HUES48 (cell line): ENCODE measurements around the gene SLC9A6.
"Not testable (repeated sequence)": the region's sequence is repeated elsewhere in the genome, so short reads cannot be mapped to it uniquely, and the experiment has no call there.

Source experiments
- H3K27ac ChIP-seq: one replicate; pipeline ENCODE4 v1.7.0; 2013; ENCODE audit warnings: low read depth, low read length, inconsistent platforms
- H3K27me3 ChIP-seq: 2 replicates; pipeline ENCODE4 v1.6.1; 2013; ENCODE audit warnings: mild to moderate bottlenecking, low read length; ENCODE audit not compliant: control insufficient read depth, insufficient read depth
- H3K36me3 ChIP-seq: 2 replicates; pipeline ENCODE4 v1.6.1; 2013; ENCODE audit warnings: low read length; ENCODE audit not compliant: control insufficient read depth, insufficient read depth
- H3K4me1 ChIP-seq: 2 replicates; pipeline ENCODE4 v1.6.1; 2013; ENCODE audit warnings: mild to moderate bottlenecking, low read length; ENCODE audit not compliant: control insufficient read depth, insufficient read depth
- H3K4me3 ChIP-seq: 2 replicates; pipeline ENCODE4 v1.5.1; 2013; ENCODE audit warnings: mild to moderate bottlenecking, low read depth, low read length
- H3K9ac ChIP-seq: 2 replicates; pipeline ENCODE4 v1.6.1; 2013; ENCODE audit warnings: mild to moderate bottlenecking, low read depth, low read length, moderate library complexity
- H3K9me3 ChIP-seq: 2 replicates; pipeline ENCODE4 v1.6.1; 2013; ENCODE audit warnings: low read length; ENCODE audit not compliant: control insufficient read depth, insufficient read depth

Gene SLC9A6

DNA sequence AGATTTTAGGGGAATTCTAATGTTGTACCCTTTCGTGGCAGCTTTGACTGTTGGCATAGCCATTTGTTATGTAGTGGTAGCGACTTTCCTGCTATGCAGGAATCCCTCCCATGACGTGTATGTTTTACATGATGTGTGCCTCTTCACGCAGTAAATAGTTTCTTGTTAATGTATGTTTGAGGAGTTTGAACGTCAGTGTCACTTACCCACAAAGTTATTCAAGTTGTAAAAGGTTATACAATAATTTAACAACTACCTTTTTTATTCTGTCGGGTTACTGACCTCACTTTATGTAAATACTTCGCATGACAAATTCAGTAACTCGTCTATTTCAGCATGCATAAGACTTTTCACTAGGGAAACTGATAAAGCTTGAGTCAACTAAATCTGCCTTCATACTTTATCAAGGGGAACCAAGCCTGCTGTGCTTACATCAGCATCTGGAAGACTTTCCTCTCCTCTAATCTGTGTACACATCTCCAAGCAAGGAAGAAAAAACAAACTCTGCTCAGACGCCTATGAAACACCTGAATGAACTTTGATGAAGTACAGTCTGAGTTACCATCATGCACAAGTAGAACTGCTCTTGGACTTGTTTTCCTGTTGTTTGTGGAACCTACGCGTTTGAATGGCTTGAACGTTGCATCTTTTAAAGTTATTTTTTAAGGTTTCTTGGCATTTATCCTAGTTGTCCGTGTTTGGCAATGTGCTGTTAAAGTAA is 61.2 kb downstream of the SLC9A6 start:
- H3K9ac ChIP-seq = no peak overlapping the region
- H3K36me3 ChIP-seq = peaks cover 6% of the 10 kb centered on the region; the same call in 1 of the 2 replicates
- H3K9me3 ChIP-seq = no peaks in the 10 kb centered on the region
- no peaks in the 10 kb centered on the region for H3K27me3 ChIP-seq
- H3K4me3 ChIP-seq = no peak overlapping the region
- H3K4me1 ChIP-seq = peaks cover 8% of the 10 kb centered on the region
- no peak overlapping the region for H3K27ac ChIP-seq

- H3K4me3 ChIP-seq = no peak overlapping the region
- no peaks in the 10 kb centered on the region for H3K9me3 ChIP-seq
- H3K27ac ChIP-seq = no peak overlapping the region
Measured at GRCh38 chrX:136047016-136047642, 61.9 kb downstream of the SLC9A6 start.

DNA sequence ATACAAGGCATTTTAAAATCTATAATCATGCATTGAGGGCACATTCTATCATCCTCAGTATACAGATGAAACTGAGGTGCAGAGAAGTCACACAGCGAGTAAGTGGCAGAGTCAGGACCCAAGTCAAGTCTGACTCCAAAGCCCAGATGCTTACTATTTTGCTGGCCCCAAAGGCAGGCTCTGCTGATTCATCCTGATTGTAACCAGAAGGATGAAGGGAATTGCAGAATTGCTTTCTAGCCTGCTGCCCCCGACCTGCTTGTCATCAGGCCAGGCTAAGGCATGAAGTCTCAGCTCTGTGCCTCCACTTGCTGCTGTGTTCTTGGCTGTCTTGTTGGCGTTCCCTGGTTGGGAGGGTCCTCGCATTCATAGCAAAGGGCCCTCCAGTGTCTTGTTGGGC is 62.7 kb downstream of the SLC9A6 start:
- Histone ChIP-seq H3K9me3 (no peaks in the 10 kb centered on the region), H3K4me3 (no peak overlapping the region), H3K4me1 (peaks cover 14% of the 10 kb centered on the region), H3K27me3 (no peaks in the 10 kb centered on the region), H3K9ac (no peak overlapping the region), H3K27ac (no peak overlapping the region), H3K36me3 (peaks cover 6% of the 10 kb centered on the region; the same call in 1 of the 2 replicates)

More at GRCh38 chrX:136047016-136047642, 61.9 kb downstream of the SLC9A6 start:
- Histone ChIP-seq H3K9ac (no peak overlapping the region), H3K36me3 (peaks cover 6% of the 10 kb centered on the region; the same call in 1 of the 2 replicates), H3K27me3 (no peaks in the 10 kb centered on the region), H3K4me1 (peaks cover 12% of the 10 kb centered on the region)

DNA sequence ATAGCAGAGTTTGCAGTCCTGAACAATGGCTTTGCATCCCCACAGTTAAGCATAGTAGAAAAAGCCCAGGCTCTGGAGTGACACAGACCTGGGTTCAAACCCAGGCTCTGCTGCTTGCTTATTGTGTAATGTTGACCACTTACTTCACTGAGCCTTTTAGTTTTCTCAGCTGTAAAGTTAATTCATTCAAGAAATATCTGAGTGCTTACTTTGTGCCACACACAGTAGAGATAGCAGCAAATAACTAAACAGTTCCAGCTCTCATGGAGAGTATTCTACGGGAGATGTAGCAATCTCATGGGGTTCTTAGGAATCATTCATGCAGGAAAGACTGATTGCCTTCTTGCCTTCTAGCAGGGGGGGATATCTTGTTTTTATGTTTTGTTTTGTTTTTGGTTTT is 63.2 kb downstream of the SLC9A6 start:
- Histone ChIP-seq H3K36me3 (peaks cover 6% of the 10 kb centered on the region; the same call in 1 of the 2 replicates), H3K9ac (no peak overlapping the region), H3K4me3 (no peak overlapping the region), H3K9me3 (no peaks in the 10 kb centered on the region), H3K4me1 (peaks cover 14% of the 10 kb centered on the region), H3K27ac (no peak overlapping the region), H3K27me3 (no peaks in the 10 kb centered on the region)

DNA sequence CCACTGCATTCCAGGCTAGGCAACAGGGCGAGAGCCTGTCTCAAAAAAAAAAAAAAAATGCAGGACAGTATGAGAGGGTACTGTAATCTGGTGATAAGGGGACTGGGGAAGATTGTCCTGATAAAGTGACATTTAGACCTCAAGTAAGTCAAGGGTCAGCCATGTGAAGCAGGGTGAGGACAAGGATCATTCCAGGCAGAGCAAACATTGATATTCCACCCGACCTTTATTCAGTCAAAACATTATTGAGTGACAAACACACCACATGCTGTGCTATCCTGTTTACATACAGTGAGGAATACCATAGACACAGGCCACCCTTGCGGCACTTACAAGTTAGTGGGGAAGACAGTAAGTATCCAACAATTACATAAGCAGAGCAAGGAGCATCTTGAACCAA is 64.4 kb downstream of the SLC9A6 start:
- peaks cover under 1% of the 10 kb centered on the region; the same call in 1 of the 2 replicates for H3K36me3 ChIP-seq

DNA sequence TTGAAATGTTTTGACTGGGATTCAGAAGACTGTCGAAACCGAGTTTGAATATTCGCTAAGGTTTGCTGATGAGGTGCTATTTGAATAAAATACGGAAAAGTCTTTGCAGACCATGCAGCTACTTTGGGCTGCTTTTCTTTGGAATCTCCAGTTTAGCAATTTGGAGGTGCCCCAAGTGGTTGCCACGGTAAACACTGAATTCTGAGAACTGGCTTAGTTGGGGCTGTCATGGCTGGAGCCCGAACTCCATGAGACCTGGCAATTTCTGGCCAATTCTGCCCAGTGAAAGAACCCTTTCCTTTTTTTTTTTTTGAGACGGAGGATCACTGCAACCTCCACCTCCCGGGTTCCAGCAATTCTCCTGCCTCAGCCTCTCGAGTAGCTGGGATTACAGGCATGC is 65.6 kb downstream of the SLC9A6 start:
- not testable (repeated sequence) for H3K9me3 ChIP-seq, H3K27me3 ChIP-seq, H3K27ac ChIP-seq, H3K36me3 ChIP-seq, H3K4me3 ChIP-seq, H3K9ac ChIP-seq
- peaks cover 14% of the 10 kb centered on the region for H3K4me1 ChIP-seq

More for the DNA sequence above, 64.4 kb downstream of the SLC9A6 start:
- no peaks in the 10 kb centered on the region for H3K9me3 ChIP-seq
- no peak overlapping the region for H3K9ac ChIP-seq
- H3K27me3 ChIP-seq = no peaks in the 10 kb centered on the region
- H3K4me3 ChIP-seq = no peak overlapping the region
- no peak overlapping the region for H3K27ac ChIP-seq
- H3K4me1 ChIP-seq = peaks cover 14% of the 10 kb centered on the region

GRCh38 chrX:136051611-136052010 is 66.4 kb downstream of the SLC9A6 start:
- no peaks in the 10 kb centered on the region for H3K9me3 ChIP-seq
- H3K27ac ChIP-seq = no peak overlapping the region
- no peak overlapping the region for H3K4me3 ChIP-seq
- H3K9ac ChIP-seq = no peak overlapping the region
- H3K4me1 ChIP-seq = peaks cover 7% of the 10 kb centered on the region
- H3K27me3 ChIP-seq = no peaks in the 10 kb centered on the region
- H3K36me3 ChIP-seq = no peaks in the 10 kb centered on the region

DNA sequence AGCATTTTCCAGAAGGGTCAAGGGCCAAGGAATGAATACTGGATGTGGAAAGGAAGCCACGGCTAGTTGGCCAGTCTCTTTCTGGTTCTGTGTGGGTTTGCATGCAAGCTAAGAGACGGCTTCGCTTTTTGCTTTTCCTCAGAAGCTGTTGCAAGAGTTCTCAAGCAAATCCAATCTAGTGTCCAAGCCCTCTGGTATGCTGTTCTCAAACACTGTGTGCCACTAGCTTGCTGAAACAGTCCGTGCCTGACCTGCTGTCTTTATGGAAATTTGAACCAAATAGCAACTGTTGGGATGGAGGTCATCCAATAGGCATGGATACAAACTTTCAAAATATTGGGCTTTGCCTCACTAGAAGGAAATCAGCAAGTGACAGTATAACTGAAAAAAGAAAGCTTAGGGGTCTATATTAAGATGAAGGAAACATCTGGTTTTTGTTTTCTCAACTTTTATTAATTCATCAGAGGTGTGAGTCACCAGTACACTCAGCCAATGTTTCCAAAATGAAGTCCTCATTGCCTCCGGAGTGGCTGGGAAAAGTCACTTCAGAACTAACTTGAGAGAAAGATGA is 70.5 kb downstream of the SLC9A6 start:
- no peaks in the 10 kb centered on the region for H3K9me3 ChIP-seq
- H3K4me3 ChIP-seq = no peak overlapping the region
- no peaks in the 10 kb centered on the region for H3K27me3 ChIP-seq
- H3K9ac ChIP-seq = no peak overlapping the region
- H3K4me1 ChIP-seq = peaks cover 6% of the 10 kb centered on the region
- no peak overlapping the region for H3K27ac ChIP-seq
- H3K36me3 ChIP-seq = no peaks in the 10 kb centered on the region

DNA sequence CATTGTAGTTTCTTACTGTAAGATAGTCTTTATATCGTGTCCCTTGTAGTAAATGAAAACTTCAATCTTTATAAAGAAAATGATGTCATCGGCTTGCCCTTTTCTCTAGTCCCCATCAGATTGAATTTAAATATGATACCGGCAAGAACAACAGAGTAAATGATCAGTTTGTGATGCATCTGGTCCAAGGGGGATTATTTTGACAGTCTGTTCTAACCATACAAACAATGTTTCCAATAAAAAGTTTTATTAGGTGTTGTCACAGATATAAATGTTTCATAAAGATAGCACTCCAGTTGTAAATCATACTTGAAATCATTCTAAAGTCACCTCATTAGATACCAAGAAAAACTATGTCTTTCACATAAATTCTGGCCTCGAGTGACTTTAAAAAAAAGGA is 72.3 kb downstream of the SLC9A6 start:
- H3K27me3 ChIP-seq = no peaks in the 10 kb centered on the region
- H3K27ac ChIP-seq = no peak overlapping the region
- H3K36me3 ChIP-seq = no peaks in the 10 kb centered on the region
- H3K4me1 ChIP-seq = no peaks in the 10 kb centered on the region
- H3K9me3 ChIP-seq = no peaks in the 10 kb centered on the region
- H3K9ac ChIP-seq = no peak overlapping the region
- no peak overlapping the region for H3K4me3 ChIP-seq

DNA sequence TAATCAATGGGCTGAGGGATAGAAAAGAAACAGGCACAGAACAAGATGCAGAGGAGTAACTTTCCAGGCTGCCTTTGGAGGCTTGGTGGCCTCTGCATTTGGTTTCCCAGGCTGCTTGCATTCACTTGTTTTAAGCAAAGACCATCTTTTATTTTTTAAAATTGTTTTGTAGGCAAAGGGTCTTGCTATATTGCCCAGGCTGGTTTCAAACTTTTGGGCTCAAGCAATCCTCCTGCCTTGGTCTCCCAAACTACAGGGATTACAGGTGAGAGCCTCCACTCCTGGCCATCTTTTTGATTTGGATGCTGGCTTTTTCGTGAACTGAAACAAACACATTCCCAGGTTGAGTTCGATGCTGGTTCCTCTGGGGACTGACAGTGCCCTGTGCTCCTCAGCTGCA is 74.1 kb downstream of the SLC9A6 start:
- Histone ChIP-seq H3K27ac (no peak overlapping the region), H3K4me3 (no peak overlapping the region), H3K9ac (no peak overlapping the region), H3K27me3 (no peaks in the 10 kb centered on the region), H3K4me1 (no peaks in the 10 kb centered on the region), H3K9me3 (no peaks in the 10 kb centered on the region), H3K36me3 (no peaks in the 10 kb centered on the region)

GRCh38 chrX:136061286-136061685 is 76.1 kb downstream of the SLC9A6 start:
- Histone ChIP-seq H3K27ac (no peak overlapping the region), H3K27me3 (no peaks in the 10 kb centered on the region)

More at GRCh38 chrX:136061286-136061685, 76.1 kb downstream of the SLC9A6 start:
- H3K4me1 ChIP-seq = no peaks in the 10 kb centered on the region
- no peaks in the 10 kb centered on the region for H3K36me3 ChIP-seq
- H3K9me3 ChIP-seq = no peaks in the 10 kb centered on the region
- H3K9ac ChIP-seq = no peak overlapping the region
- no peak overlapping the region for H3K4me3 ChIP-seq
